Stimulated activated CD8-positive, alpha-beta memory T cell treated with anti-CD3 and anti-CD28 coated beads, Interleukin-15, amount 100 ng/mL, for 1 hour (primary cell): ENCODE measurements around the gene WDPCP.
"Not testable (repeated sequence)": the region's sequence is repeated elsewhere in the genome, so short reads cannot be mapped to it uniquely, and the experiment has no call there.

Experiments used
- DNase-seq: peaks from one replicate; pipeline ENCODE4 v3.0.0-alpha.2; 2020; ENCODE audit warnings: low read depth

Gene WDPCP

DNA sequence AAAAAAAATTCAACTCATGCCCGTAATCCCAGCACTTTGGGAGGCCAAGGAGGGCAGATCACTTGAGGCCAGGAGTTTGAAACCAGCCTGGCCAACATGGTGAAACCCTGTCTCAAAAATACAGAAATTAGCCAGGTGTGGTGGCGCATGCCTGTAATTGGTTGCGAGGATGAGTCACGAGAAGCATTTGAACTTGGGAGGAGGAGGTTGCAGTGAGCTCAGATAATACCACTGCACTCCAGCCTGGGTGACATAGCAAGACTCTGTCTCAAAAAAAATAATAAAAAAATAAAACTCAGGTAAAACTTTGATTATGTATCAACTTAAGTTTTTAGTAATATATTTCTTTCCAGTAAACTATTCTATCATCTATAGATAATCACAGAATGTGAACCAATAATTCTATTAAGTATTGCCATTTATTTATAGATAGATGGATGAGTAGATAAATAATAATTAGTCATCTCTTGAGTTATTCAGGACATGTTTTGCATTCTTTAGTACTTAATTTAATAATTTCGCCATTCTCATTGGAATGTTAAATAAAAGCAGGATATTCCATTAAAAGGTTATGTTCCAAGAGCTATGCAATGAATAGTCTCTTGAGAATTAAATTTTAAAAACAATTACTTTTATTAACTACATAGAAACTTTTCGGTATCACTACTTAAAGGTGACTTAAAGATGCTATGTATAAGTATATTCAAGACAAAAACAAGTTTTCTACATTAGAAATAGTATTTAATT lies 48.7 kb downstream of the WDPCP start:
- no peak for DNase-seq

DNA sequence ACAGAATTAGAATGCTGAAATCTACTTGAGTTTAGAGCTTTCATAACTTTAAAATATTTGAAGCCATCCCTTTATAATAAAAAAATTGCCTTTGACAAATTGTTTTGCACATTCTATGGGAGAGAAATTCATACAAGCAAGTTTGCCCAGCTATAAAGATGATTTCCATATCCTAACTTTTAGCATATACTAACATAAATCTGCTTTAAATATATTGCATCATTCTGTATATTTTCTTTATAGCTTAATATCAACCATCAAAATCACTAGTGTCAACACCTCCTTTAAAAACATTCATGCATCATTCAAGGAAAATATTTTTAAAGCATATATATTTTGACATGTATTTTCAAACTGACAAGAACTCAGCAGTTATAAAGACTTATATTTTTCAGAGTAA lies 49.9 kb downstream of the WDPCP start:
- no peak for DNase-seq

DNA sequence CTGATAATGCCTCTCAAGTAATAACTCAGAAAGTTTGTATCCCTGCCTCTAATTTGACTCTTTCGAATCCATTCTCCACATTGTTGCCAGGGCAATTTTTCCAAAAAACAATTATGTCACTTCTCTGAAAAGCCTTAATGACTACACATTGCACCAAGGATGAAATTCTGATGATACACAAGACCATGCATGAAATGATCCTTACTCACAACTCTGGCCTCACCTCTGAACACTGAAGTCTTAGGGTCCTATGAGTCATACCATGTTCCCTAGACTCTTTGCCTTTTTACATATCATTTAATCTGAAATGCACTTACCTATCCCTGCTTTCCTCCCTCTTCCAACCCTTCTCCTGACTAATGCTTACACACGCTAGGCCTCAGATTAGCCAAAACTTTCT lies 51.0 kb downstream of the WDPCP start:
- DNase-seq: no peak

DNA sequence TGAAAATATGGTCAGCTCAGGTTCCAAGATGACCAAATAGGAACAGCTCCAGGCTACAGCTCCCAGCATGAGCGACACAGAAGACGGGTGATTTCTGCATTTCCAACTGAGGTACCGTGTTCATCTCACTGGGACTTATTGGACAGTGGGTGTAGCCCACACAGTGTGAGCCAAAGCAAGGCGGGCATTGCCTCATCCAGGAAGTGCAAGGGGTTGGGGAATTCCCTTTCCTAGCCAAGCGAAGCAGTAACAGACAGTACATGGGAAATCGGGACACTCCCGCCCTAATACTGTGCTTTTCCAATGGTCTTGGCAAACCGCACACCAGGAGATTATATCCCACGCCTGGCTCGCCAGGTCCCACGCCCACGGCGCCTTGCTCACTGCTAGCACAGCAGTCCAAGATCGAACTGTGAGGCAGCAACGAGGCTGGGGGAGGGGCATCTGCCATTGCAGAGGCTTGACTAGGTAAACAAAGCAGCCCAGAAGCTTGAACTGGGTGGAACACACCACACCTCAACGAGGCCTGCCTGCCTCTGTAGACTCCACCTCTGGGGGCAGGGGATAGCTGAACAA lies 57.5 kb downstream of the WDPCP start:
- DNase-seq: no peak

DNA sequence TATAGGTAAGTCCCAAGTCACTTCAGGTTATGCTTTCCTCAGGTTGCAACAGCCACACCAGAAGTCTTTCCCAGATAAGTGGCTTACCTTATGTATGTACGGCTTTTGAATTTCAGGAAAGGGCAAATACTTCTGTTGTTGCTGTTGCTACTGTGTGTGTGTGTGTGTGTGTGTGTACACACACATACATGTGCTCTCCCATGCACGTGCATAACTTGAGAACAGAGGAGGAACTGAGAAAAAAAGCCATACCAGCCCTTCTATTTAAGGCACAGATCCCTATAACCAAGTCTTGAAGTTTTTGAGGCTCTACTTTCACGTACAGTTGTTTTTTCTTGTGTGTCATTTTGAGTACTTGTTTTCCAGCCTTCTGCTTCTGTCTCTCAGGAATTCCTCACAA lies 62.4 kb downstream of the WDPCP start:
- DNase-seq: no peak

DNA sequence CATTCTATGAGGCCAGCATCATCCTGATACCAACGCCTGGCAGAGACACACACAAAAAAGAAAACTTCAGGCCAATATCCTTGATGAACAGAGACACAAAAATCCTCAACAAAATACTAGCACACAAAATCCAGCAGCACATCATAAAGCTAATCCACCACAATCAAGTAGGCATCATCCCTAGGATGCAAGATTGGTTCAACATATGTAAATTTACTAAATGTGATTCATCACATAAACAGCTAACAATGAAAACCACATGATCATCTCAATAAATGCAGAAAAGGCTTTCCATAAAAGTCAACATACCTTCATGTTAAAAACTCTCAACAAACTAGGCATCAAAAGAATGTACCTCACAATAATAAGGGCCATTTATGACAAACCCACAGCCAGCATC lies 65.3 kb downstream of the WDPCP start:
- no peak for DNase-seq

DNA sequence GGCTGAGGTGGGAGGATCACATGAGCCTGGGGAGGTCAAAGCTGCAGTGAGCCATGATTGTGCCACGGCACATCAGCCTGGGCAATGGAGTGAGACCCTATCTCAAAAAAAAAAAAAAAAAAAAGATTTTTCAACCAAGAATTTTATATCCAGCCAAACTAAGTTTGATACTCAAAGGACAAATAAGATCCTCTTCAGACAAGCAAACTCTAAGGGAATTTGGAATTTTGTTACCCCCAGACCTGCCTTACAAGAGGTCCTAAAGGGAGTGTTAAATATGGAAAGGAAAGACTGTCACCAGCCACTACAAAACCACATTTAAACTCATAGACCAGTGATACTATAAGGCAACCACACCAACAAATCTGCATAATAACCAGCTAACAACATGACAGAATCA lies 67.5 kb downstream of the WDPCP start:
- DNase-seq: no peak

DNA sequence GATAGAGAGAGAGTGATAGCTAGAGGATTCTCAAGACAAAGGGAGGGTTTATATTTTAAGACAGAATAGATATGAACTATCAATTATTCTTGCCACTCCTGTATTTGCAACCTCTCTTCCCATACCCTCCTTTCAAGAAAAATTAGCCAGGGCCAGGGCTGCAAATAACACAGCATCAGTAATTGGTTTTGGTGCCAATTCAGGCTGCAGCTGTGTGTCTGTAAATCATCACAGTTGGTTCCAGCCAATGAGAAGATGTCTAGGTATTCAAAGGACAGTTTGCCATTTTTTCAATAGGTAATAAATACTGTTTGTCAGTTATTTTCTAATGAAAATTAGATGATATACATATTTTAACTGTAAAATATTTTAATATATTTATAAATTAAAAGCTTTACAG lies 73.5 kb downstream of the WDPCP start:
- no peak for DNase-seq

DNA sequence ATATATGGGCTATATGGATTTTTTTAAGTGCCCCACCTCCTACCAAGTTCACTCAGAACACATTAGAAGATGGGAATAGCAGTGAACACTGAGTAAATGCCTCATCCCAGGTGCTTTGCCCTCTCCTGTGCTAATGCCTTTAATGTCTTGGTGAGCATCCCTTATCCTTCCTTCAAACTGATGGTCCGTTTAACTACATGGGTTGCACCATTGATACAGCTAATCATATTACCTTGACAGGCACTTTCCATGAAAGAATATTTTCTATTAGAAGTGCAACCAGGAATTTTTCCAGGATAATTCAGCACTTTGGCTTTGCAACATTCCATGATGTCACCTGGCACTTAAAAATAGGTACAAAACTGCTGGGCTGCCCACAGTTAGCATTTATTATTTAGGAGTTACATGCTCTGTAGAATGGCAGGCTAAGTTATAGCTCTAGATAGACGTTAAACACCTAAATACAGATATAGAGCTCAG lies 74.0 kb downstream of the WDPCP start:
- DNase-seq: no peak

DNA sequence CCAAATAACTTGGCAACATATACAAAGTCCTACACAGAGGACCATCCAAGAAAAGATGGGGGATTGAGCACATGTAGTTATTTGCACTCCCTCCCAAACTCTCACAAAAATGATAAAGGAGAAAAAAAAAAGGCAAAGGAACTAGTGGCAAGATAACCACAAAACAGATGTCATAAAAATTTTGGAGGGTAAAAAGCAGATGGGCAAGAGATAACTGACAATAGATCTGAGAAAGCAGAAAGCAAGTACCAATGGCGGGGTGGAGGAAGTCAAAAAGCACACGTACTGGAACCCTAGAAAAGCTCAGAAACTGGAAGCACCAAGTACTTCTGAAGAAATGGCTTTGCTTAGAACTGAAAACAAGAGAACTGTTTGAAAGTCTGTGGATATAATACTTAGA lies 82.0 kb downstream of the WDPCP start:
- no peak for DNase-seq

DNA sequence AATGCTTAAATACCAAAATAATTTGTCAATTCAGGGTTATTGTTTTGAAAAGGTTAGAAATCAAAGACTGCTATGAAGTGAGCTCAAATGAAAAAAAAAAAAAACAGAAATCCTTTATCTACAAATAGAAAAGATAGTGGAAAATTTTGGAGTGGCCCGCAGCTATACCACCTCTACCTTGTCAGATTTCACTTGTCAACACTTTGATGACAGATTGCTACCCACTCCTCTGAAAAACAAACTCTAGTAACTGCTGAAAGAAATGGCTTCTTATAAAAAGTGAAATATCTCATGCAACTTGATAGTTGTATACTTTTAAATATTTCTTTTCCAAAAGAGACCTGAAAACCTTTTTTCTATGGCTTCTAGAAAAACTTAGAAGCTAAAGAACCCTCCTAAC lies 84.5 kb downstream of the WDPCP start:
- no peak for DNase-seq

DNA sequence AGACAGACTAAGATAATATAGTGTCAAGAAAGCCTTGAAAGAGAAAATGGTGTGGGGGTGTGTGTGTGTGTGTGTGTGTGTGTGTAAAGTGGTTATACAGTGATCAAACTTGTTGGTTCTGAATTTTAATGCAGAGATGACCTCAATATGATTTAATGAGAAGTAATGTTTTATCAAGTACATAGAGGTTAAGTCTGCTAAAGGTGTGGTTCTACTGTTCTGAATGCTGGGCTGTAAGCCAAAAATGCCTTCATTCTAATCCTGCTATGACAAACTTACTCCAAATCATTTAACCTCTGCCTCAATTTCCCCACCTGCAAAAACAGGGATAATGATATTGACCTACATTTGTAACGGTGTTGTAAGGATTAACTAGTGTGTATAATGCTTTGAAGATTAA lies 87.9 kb downstream of the WDPCP start:
- no peak for DNase-seq

DNA sequence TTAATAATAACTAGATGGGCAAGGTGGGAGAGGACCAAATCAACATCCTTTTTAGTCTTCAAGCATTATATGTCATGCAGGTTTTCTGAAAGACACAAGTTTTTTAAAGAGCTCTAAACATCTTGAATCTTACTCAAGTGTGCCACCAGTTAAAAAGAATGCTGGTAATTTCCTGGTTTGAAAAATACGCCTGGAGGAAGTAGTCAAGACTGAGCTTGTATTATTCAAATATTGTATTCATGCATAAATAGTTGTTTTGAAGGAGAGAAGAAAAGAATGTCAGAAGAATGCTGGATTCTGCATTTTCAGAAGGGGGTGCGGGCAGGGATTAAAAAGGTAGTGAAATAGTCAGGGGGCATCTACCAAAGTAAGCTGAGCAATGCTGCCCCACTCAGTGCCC lies 90.7 kb downstream of the WDPCP start:
- DNase-seq: no peak

DNA sequence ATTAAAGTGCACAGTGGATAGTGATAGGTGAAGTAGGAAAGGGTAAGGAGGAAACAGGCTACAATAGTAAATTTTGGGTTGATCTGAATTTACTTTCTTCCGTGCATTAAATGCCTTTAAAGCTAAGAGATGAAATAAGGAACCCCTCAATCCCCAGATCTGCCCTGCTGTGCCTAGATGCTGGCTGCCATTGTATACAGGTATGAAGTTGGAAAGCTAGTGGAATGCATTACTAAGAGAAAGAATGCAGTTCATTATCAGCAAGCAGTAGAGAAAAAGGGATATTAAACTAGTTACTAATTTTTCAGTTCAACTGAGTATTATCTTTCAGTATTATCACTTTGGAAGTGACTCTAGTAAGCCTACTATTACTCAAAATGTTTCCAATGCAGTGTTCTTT lies 93.3 kb downstream of the WDPCP start:
- DNase-seq: no peak

DNA sequence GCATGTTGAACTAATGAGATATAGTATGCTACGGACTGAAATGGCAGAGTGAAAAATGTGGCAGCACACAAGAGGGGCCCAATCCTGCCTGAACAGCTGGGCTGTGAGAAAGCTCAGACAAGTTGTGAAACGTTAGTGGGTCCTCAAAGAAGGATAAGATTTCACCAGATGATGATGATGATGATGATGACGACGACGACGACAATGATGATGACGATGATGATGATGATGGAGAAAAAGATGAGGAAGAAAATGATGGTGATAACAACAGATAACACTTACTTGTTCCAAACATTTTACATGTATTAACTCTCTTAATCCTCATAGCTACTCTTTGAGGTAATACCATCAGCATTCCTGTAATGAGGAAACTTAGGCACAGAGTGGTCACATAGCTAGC lies 94.2 kb downstream of the WDPCP start:
- DNase-seq: no peak

DNA sequence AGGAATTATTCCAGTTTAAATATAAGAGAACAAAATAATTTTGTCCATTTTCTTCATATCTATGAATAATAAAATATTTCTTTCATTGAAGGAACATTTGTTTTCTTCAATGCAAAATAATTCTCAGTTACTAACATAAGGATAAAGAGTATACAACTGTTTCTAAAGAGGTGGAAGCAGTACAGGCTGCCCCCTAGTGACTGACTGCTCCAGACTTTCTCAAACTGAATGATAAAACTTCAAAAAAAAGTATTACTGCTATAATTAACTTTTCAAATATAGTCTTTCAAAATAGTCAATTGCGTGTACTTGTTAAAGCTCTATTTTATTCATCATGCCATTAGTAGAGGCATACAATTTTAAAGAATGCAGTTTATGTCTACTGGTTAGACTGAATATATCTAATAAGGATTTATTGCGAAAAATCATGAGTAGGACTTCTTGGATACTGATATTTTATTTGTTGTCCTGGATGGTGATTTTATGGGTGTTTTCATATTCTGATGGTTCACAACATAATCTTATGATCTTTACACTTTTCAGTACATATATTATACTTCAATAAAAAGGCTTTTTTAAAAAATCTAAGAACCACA lies 100.1 kb downstream of the WDPCP start:
- DNase-seq: no peak

DNA sequence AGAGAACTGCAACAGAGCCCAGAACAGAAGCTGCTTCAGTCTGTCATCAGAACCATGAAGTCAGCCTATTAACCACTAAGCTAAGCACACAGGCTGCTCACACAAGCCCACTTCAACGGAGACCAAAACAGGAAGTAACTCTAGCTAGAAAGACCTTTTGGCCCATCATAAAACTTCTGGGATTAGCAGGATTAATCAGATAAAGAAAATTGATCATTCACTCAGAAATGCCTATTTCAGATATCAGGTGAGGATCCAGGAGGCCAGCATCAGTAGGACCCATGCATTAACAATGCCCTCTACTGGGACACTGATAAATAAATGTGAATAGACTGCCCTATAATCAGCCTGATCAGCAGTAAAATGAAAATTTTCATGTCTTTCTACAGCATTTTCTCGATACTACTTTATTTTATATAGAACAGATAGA lies 101.4 kb downstream of the WDPCP start:
- no peak for DNase-seq

DNA sequence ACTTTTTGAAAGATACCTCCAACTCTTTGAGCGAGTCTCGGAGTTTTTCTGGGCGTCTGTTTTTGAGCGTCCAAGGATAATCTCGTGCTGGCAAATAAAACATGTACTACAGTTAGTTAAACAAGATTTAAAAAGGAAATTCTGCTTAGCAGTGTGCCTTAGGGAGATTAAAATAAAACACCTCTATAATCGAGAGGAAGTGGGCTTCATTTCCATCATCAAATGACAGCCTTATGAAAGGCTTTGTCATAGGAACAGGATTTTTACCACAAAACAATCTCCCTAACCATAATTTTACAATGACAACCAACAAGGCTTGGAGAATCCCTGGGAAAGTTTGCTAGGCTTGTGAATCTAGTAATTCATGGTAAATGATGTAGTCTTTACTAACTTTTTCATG lies 103.4 kb downstream of the WDPCP start:
- DNase-seq: no peak

DNA sequence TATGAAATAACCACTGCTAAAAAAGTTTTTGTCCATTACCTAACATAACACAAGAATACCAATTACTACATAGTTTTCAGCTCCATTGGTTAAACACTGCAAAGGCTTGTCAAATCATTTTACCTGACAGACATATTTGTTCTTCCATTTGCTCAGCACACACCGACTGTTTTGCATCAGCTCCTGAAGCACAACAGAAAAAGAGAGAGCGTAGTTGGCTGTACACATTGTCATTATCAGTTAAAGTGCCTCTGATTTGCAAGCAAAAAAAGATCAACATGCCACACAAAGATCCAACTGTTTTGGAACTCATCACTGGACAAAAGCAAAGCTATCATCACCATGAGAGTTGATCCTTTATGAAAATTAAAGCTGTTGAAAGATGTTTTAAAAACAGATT lies 103.8 kb downstream of the WDPCP start:
- DNase-seq: no peak

DNA sequence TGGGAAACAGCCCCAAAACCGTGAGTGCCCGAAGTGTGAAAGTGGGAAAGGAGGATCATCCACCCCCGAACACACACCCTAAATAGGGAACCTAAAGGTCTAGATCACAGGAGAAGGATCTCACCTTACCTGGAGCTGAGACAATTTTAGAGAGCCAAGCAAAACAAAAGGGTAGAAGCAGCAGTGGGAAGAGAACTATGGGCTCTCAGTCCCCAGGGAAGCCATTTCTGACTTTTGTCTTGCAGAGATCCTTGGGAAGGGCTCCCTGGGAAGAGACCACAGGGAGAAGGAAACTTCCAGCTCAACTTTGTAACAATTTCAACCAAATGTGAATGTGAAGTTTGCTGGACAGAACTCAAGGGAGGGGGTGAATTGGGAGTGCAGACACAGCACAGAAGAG lies 110.6 kb downstream of the WDPCP start:
- DNase-seq: no peak

DNA sequence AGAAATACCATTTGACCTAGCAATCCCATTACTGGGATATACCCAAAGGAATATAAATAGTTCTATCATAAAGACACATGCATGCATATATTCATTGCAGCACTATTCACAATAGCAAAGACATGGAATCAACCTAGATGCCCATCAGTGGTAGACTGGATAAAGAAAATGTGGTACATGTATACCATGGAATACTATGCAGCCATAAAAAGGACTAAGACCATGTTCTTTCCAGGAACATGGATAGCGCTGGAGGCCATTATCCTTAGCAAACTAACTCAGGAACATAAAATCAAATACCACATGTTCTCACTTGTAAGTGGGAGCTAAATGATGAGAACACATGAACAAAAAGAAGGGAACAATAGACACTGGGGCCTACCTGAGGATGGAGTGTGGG lies 119.0 kb downstream of the WDPCP start:
- DNase-seq: not testable (repeated sequence)

DNA sequence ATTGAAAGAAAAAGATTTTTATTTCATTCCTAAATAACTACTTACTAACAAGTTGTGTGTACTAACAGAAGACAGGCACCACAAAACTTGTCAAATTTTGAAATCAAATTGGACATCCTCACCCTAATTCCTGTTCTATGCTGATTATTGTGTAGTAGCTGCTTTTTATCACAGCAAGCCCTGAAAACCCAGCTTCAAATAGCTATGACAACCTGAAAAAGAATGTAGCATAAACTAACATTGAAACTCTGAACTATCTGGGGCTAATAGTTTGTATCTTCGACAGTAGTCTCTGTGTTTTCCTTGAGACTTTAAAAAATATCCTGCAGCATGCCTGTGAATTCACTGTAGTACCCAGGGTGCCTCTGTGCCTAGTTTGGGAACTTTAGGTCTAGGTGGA lies 122.6 kb downstream of the WDPCP start:
- DNase-seq: no peak

DNA sequence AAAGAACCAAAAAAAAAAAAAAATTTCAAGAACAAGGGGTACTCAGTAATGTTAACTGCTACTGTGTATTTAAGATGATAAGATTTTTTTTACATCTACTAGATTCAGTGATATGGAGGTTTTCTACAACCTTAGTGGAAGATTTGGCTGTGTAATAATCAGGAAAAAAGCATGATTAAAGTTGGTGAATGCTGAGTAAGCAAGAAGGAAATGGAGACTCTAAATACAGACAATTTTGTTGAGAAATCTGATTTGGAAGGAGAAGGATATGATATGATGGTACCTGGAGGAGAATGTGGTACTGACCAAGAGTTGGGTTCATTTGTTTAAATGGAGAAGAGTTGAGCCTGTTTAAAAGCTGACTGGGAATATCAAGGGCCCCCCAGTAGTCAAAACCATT lies 125.1 kb downstream of the WDPCP start:
- DNase-seq: no peak

DNA sequence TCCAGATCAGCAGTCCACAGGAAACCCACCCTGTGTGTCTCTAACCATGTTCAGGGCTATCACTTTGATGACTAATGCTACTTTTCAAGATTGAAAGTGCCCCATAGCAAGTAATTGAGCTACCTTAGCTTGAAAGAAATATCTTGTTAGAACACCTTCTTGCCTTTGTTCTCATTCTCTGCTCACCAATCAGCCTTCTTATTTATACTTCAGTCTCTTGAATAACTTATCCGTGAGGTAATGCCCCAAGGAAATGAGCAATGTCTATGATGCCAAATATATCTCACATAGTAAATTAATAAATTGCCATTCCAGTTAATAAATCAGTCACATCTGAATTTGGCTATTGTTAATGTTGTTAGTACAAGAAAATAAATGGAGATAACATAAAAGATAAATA lies 141.6 kb downstream of the WDPCP start:
- no peak for DNase-seq
